HG03135 (cell line): Measurements from ENCODE around the gene RASA2.

ENCODE experiments used
- ATAC-seq: cut with Tn5 transposase; IDR thresholded peaks from one replicate; pipeline ENCODE4 v1.9.1; 2021; ENCODE audit warnings: mild to moderate bottlenecking, moderate library complexity; ENCODE audit not compliant: unreplicated experiment

RASA2 gene

DNA sequence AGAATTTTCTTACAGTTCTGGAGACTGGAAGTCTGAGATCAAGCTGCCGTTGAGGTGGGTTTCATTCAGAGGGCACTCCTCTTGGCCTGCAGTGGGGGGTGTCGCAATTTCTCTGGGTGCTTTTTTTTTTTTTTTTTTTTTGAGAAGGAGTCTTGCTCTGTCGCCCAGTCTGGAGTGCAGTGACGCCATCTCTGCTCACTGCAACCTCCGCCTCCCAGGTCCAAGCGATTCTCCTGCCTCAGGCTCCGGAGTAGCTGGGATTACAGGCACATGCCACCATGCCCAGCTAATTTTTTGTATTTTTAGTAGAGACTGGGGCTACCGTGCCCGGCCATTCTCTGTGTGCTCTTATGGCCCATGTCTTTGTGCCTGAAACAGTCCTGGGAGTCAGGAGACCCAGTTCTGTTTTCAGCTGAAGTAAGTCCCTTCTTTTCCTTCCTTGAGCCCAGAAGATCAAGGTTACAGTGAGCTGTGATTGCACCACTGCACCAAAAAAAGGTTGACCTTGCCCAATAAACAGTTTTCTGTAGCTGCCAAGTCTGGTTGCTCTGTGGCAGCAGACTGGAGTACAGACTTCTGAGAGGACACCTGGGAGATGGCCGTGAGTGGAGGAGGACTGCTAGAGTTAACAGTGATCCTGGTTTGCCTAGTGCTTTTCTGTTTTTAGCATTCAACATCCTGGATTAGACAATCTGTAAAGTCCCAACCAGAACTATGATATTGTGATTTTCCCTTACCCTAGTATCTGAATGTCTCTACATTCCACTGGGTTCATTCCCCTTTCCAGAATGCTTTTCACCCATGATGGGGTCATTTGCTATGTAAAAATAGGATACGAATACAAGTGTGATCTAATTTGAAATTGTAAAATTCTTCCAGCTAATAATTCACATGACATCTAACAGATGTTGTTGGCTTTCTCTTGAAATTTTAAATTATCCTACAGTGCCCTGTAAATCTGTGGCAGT is 174.7 kb downstream of the RASA2 start:
- ATAC-seq = no peak

DNA sequence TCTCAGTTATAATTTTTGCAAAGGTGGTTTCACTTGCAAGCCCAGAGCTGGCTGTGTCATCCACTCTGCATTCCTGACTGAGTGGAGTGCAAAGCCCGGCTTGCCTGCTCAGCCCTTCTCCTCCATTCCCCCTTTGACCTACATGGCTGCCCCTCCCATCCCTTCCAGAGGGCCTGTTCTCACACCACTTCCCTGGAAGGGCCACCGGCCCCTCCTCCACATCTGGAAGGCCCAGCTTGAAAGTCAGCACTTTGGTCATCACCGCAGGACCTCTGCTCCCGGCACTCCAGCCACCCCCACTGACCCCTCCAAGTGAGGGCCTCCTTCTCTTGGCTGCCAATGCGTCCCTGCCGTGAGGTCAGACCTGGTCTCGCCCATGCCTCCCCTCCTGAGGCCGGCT is 177.2 kb downstream of the RASA2 start:
- ATAC-seq = no peak
